Measurements from ENCODE around the gene NRXN3.

GRCh38 chr14:79253576-79253975 lies 1083.4 kb downstream of the NRXN3 start:
- TF ChIP-seq CTCF (conservative IDR thresholded peaks at IDR 0.05 in 1 of 2, IDR thresholded peaks at IDR 0.05 in 1 of 2; ENCODE audit: low read depth in 1 of 2, low read length in 2 of 2) (no peak), EZH2 (IDR thresholded peaks at IDR 0.05; ENCODE audit: low read length, missing control alignments) (no peak)

Data from fibroblast of lung (primary cell).